RWPE1 (cell line): ENCODE data around the gene GPR6.

Source experiments
- CTCF ChIA-PET: fragments of 350-600 bp; sonication (Branson Sonifier 250); formaldehyde crosslinking; extraction: SDS; loops from one replicate; lab custom pipeline; 2021; lab: Yijun Ruan, JAX
- POLR2A ChIA-PET: fragments of 400-600 bp; formaldehyde crosslinking; extraction: SDS; loops from one replicate; lab custom pipeline; 2020; ENCODE audit warnings: antibody characterized with exemption; ENCODE audit not compliant: low non-redundant PET; lab: Yijun Ruan, JAX
- DNase-seq: peaks from one replicate; pipeline ENCODE4 v3.0.0; 2012; ENCODE audit warnings: low spot score
- H3K27ac ChIP-seq: fragments of 450-650 bp; 2 replicates; pipeline ENCODE4 v1.5.1; 2017
- TF ChIP-seq, protein P1 (sequence below): fragments of 450-650 bp; conservative IDR thresholded peaks from 2 replicates; pipeline ENCODE4 v1.5.1; 2017; ENCODE audit warnings: low read depth, mild to moderate bottlenecking

Gene GPR6

DNA sequence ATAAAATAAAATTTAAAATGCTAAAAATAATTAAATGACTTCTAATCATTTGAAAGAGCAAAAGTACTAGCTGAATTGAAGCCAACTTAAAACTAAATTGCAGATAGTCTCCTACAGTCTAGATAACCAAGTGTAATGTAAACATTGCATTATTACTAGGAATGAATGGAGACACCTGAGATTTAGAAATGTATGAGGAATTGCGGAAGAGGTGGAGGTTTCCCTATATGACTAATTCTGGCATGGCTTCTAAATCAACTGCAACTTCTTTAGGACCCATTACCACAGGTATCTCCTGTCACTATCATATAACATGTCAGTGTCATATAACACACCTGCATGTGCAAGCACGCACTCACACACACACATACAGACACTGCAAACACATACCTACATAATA lies 13.2 kb upstream of the GPR6 start:
- ChIA-PET POLR2A (no interaction called here), CTCF (no interaction called here)
- peak; percentile 33 for DNase-seq
- no peak overlapping the region for H3K27ac ChIP-seq
- TF ChIP-seq, protein P1, sequence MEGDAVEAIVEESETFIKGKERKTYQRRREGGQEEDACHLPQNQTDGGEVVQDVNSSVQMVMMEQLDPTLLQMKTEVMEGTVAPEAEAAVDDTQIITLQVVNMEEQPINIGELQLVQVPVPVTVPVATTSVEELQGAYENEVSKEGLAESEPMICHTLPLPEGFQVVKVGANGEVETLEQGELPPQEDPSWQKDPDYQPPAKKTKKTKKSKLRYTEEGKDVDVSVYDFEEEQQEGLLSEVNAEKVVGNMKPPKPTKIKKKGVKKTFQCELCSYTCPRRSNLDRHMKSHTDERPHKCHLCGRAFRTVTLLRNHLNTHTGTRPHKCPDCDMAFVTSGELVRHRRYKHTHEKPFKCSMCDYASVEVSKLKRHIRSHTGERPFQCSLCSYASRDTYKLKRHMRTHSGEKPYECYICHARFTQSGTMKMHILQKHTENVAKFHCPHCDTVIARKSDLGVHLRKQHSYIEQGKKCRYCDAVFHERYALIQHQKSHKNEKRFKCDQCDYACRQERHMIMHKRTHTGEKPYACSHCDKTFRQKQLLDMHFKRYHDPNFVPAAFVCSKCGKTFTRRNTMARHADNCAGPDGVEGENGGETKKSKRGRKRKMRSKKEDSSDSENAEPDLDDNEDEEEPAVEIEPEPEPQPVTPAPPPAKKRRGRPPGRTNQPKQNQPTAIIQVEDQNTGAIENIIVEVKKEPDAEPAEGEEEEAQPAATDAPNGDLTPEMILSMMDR, result no peak

DNA sequence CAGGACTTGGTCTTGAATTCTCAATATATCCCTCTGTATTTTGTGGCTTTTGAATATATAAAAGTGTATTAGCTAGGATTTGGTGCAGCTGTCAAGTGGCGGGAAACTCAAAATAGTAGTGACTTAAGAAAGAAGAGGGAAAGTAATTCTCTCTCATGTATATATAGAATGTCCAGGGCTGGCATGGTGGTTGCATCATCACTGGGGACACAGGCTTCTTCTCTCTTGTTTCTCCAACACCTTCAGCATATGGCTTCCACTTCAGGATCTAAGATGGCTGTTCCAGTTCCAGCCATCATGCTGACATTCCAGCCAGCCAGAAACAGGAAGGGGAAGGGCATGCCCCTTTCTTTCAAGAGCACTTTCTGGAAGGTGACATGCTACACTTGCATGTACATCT lies 11.8 kb upstream of the GPR6 start:
- no peak for DNase-seq
- CTCF ChIA-PET, result no interaction called here
- H3K27ac ChIP-seq, result no peak overlapping the region
- POLR2A ChIA-PET, result no interaction called here
- TF ChIP-seq, protein P1, result no peak

DNA sequence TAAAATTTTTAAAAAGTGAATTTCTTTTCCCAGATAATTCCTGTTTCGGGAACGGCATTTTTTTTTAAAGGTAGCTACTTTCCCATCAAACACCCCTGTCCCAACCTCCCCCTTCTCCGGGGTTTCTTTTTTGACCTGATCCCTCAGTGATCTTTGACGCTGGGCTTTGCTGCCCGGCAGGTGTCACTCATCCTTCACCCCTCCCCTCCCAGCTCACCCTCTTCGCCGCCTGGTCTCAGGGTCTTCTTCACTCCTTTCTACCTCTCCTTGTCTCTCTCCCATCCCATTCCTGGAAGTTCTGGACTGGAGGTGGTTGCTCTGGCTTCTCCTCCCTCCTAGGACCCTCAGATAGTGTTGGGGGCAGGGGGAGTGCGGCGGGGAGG lies 329 bp upstream of the GPR6 start:
- POLR2A ChIA-PET, result no interaction called here
- CTCF ChIA-PET, result no interaction called here
- no peak overlapping the region for H3K27ac ChIP-seq
- TF ChIP-seq, protein P1, result no peak
- DNase-seq, result no peak

DNA sequence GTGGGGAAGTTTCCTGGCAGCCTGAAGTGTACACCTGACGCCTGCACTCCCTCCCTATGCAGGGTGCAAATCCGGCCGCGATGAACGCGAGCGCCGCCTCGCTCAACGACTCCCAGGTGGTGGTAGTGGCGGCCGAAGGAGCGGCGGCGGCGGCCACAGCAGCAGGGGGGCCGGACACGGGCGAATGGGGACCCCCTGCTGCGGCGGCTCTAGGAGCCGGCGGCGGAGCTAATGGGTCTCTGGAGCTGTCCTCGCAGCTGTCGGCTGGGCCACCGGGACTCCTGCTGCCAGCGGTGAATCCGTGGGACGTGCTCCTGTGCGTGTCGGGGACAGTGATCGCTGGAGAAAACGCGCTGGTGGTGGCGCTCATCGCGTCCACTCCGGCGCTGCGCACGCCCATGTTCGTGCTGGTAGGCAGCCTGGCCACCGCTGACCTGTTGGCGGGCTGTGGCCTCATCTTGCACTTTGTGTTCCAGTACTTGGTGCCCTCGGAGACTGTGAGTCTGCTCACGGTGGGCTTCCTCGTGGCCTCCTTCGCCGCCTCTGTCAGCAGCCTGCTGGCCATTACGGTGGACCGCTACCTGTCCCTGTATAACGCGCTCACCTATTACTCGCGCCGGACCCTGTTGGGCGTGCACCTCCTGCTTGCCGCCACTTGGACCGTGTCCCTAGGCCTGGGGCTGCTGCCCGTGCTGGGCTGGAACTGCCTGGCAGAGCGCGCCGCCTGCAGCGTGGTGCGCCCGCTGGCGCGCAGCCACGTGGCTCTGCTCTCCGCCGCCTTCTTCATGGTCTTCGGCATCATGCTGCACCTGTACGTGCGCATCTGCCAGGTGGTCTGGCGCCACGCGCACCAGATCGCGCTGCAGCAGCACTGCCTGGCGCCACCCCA lies 1.2 kb downstream of the GPR6 start:
- no peak overlapping the region for H3K27ac ChIP-seq
- no peak for DNase-seq
- CTCF ChIA-PET, result no interaction called here
- TF ChIP-seq, protein P1, result no peak
- POLR2A ChIA-PET, result no interaction called here

DNA sequence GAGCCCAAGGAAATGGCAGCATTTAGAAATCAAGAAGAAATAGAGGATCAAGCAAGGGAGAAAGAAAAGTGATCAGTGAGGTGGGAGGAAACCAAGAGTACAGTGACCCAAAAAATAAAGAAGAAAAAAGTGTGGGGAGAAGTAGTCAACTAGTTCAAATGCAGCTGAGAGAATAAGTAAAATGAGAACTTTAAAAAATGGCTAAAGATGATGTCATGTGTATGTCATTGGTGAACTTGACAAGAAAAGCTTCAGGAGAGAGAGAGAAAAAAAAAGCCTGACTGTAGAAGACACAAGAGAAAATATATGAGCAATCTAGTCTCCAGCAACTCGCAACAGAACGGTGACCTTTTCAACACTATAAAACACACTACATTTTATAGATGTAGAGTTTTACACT lies 6.3 kb downstream of the GPR6 start:
- CTCF ChIA-PET, result no interaction called here
- TF ChIP-seq, protein P1, result no peak
- H3K27ac ChIP-seq, result no peak overlapping the region

DNA sequence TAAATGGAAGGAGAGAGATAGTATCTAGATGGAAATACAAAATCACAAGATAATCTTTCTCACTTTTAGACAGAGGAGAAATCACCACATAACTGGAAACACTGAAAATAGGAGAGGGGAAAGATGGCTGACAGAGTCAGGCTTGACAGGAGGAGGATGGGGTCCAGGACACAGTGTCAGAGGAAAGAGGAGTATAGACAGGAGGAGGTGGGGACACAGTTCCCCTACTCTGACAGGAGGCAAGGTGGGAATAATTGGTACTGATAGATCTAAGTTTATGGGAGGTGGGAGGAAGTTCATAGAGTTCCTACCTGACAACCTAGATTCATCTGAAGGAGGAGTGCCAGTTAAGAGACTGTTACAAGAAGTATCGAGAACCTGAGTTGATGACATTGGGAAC lies 9.1 kb downstream of the GPR6 start:
- TF ChIP-seq, protein P1, result no peak
- POLR2A ChIA-PET, result no interaction called here
- CTCF ChIA-PET, result no interaction called here
- no peak overlapping the region for H3K27ac ChIP-seq
- DNase-seq, result no peak

More for the DNA sequence above, 6.3 kb downstream of the GPR6 start:
- POLR2A ChIA-PET, result no interaction called here
- DNase-seq, result no peak
